Breast epithelium (tissue), 3 donors: ENCODE data around the gene SDR42E1.

ENCODE experiments used
- CTCF ChIP-seq, 3 donors: fragments of 450-650 bp; IDR thresholded peaks; one replicate each; pipeline ENCODE4 v1.5.1; 2016 to 2017; ENCODE audit warnings: antibody characterized with exemption in 3 of 3, mild to moderate bottlenecking in 3 of 3, moderate library complexity in 3 of 3
- POLR2AphosphoS5 ChIP-seq, 3 donors: sonication (generic); formaldehyde crosslinking; IDR thresholded peaks; one replicate each; pipeline ENCODE4 v1.6.1; 2017; ENCODE audit warnings: antibody characterized with exemption in 3 of 3

DNA sequence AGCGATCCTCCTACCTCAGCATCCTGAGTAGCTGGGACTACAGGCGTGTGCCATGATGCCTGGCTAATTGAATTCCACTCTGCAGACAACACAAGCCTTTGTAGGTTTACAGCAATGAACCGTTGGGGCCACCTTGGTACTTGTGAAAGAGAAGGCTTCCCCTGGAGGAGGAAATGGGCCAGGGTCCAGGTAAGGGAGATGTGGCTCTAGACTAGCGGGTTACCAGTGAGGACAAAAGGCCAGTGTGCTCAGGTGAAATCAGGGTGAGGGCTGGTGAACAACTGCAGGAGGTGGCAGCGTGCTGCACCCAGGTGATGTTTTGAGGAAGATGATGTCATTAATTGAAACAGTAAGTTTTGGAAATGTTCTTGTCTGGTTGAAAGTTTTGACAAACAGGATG lies 6.7 kb downstream of the SDR42E1 start:
- TF ChIP-seq CTCF (IDR thresholded peaks at IDR 0.05), result no peak
- no peak for TF ChIP-seq POLR2AphosphoS5 (IDR thresholded peaks at IDR 0.05)
